ENCODE data around the gene CSAD. TPM values are rescaled to one million over a fixed set of nuclear protein-coding genes. Genes with fewer than 3 reads are reported as not detected.
A peak's percentile ranks its signal among the peaks of the same experiment; 100 is the strongest.

CSAD gene
- polyA plus RNA-seq, 1 donor (not counting 4 experiments of a cell fraction or from before 2014, with no cell fraction given), result 19.5 TPM

- FAIRE-seq (no peak), DNase-seq (ENCODE audit: low read depth, low spot score) (no peak)
- H3K4me3 ChIP-seq (ENCODE audit: control insufficient read depth in 2 of 3, extremely low read depth in 1 of 3, insufficient read depth in 2 of 3, low read depth in 1 of 3, low read length in 3 of 3), result no peak overlapping the region
- H3K36me3 ChIP-seq (ENCODE audit: control insufficient read depth in 2 of 2, extremely low read depth in 1 of 2, insufficient read depth in 2 of 2, low read length in 2 of 2), result peaks cover 0 to 3% of the 10 kb centered on the region in 2 experiments
- TF ChIP-seq, protein P1, sequence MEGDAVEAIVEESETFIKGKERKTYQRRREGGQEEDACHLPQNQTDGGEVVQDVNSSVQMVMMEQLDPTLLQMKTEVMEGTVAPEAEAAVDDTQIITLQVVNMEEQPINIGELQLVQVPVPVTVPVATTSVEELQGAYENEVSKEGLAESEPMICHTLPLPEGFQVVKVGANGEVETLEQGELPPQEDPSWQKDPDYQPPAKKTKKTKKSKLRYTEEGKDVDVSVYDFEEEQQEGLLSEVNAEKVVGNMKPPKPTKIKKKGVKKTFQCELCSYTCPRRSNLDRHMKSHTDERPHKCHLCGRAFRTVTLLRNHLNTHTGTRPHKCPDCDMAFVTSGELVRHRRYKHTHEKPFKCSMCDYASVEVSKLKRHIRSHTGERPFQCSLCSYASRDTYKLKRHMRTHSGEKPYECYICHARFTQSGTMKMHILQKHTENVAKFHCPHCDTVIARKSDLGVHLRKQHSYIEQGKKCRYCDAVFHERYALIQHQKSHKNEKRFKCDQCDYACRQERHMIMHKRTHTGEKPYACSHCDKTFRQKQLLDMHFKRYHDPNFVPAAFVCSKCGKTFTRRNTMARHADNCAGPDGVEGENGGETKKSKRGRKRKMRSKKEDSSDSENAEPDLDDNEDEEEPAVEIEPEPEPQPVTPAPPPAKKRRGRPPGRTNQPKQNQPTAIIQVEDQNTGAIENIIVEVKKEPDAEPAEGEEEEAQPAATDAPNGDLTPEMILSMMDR (optimal IDR thresholded peaks at IDR 0.05 in 1 of 3, IDR thresholded peaks at IDR 0.05 in 1 of 3, conservative IDR thresholded peaks at IDR 0.05 in 1 of 3; ENCODE audit: extremely low read depth in 1 of 3, insufficient read depth in 2 of 3, low read length in 3 of 3), result no peak
- TF ChIP-seq EZH2 (IDR thresholded peaks at IDR 0.05; ENCODE audit: low read length), result no peak
- H3K27ac ChIP-seq (ENCODE audit: control insufficient read depth, insufficient read depth, low read length), result no peak overlapping the region
- no peaks in the 10 kb centered on the region for H3K4me1 ChIP-seq (ENCODE audit: control insufficient read depth, extremely low read depth, insufficient read depth, low read length)
- H3K9ac ChIP-seq (ENCODE audit: control insufficient read depth, extremely low read depth, insufficient read depth, low read length), result no peak overlapping the region
- no peaks in the 10 kb centered on the region for H3K9me1 ChIP-seq (ENCODE audit: control insufficient read depth, extremely low read depth, insufficient read depth, low read length)
- H3K79me2 ChIP-seq (ENCODE audit: control insufficient read depth, insufficient read depth, low read length), result no peaks in the 10 kb centered on the region
- no peaks in the 10 kb centered on the region for H3K27me3 ChIP-seq (ENCODE audit: control insufficient read depth, extremely low read depth, insufficient read depth, low read length)
- no peak overlapping the region for H2AFZ ChIP-seq (ENCODE audit: control insufficient read depth, low read length)
- dilution Hi-C loops (cut with MboI; ENCODE audit: extremely low pct_ligation_motif_present, low sequenced_read_pairs), result no loop called here
- no peaks in the 10 kb centered on the region for H3K9me3 ChIP-seq (ENCODE audit: control insufficient read depth, low read depth, low read length)
- no peak overlapping the region for H3K4me2 ChIP-seq (ENCODE audit: control insufficient read depth, extremely low read depth, insufficient read depth, low read depth, low read length)
- H4K20me1 ChIP-seq (ENCODE audit: control insufficient read depth, extremely low read depth, insufficient read depth, low read length), result no peaks in the 10 kb centered on the region
Observed at GRCh38 chr12:53160000-53160399, 20.7 kb downstream of the CSAD start.

- Histone ChIP-seq H3K27me3 (ENCODE audit: control insufficient read depth, extremely low read depth, insufficient read depth, low read length) (no peaks in the 10 kb centered on the region), H3K27ac (ENCODE audit: control insufficient read depth, insufficient read depth, low read length) (no peak overlapping the region), H2AFZ (ENCODE audit: control insufficient read depth, low read length) (peak overlapping the region; percentile 4), H3K9me3 (ENCODE audit: control insufficient read depth, low read depth, low read length) (no peaks in the 10 kb centered on the region), H4K20me1 (ENCODE audit: control insufficient read depth, extremely low read depth, insufficient read depth, low read length) (no peaks in the 10 kb centered on the region), H3K79me2 (ENCODE audit: control insufficient read depth, insufficient read depth, low read length) (no peaks in the 10 kb centered on the region), H3K9ac (ENCODE audit: control insufficient read depth, extremely low read depth, insufficient read depth, low read length) (no peak overlapping the region), H3K4me2 (ENCODE audit: control insufficient read depth, extremely low read depth, insufficient read depth, low read depth, low read length) (no peak overlapping the region), H3K9me1 (ENCODE audit: control insufficient read depth, extremely low read depth, insufficient read depth, low read length) (no peaks in the 10 kb centered on the region), H3K4me3 (ENCODE audit: control insufficient read depth in 2 of 3, extremely low read depth in 1 of 3, insufficient read depth in 2 of 3, low read depth in 1 of 3, low read length in 3 of 3) (no peak overlapping the region), H3K4me1 (ENCODE audit: control insufficient read depth, extremely low read depth, insufficient read depth, low read length) (no peaks in the 10 kb centered on the region), H3K36me3 (ENCODE audit: control insufficient read depth in 2 of 2, extremely low read depth in 1 of 2, insufficient read depth in 2 of 2, low read length in 2 of 2) (peaks cover 0 to 3% of the 10 kb centered on the region in 2 experiments)
- DNase-seq (ENCODE audit: low read depth, low spot score) (peak; percentile 50), FAIRE-seq (peak; percentile 90)
- TF ChIP-seq EZH2 (IDR thresholded peaks at IDR 0.05; ENCODE audit: low read length), result no peak
- TF ChIP-seq, protein P1 (optimal IDR thresholded peaks at IDR 0.05 in 1 of 3, IDR thresholded peaks at IDR 0.05 in 1 of 3, conservative IDR thresholded peaks at IDR 0.05 in 1 of 3; ENCODE audit: extremely low read depth in 1 of 3, insufficient read depth in 2 of 3, low read length in 3 of 3), result peak; percentile 99 to 100 (median 100)
- dilution Hi-C loops (cut with MboI; ENCODE audit: extremely low pct_ligation_motif_present, low sequenced_read_pairs), result no loop called here
Observed at GRCh38 chr12:53159195-53159839, 21.4 kb downstream of the CSAD start.

All from keratinocyte (primary cell).